Thyroid gland (tissue), 4 donors: Measurements from ENCODE around the gene CACTIN. TPM values are rescaled to one million over a fixed set of nuclear protein-coding genes. Genes with fewer than 3 reads are reported as not detected.
A peak's percentile ranks its signal among the peaks of the same experiment; 100 is the strongest.
"Not testable (repeated sequence)": the region's sequence is repeated elsewhere in the genome, so short reads cannot be mapped to it uniquely, and the experiment has no call there.

Source experiments
- DNase-seq, 2 donors: peaks; one replicate each; pipeline ENCODE4 v3.0.0-alpha.2; 2019
- H3K27ac ChIP-seq, 3 donors: fragments of 200-600 bp; sonication (generic); 1 replicate in 2 of 3; 2 replicates in 1 of 3; pipeline ENCODE4 v1.5.1; 2016 to 2019; ENCODE audit warnings: mild to moderate bottlenecking in 1 of 3, moderate library complexity in 1 of 3
- H3K27me3 ChIP-seq: fragments of 200-600 bp; sonication (generic); one replicate; pipeline ENCODE4 v1.5.1; 2019
- H3K36me3 ChIP-seq, 2 donors: fragments of 200-600 bp; sonication (generic); one replicate each; pipeline ENCODE4 v1.5.1; 2016 to 2019
- H3K4me1 ChIP-seq, 2 donors: fragments of 200-600 bp; sonication (generic); one replicate each; pipeline ENCODE4 v1.5.1; 2017 to 2019
- H3K4me3 ChIP-seq, 3 donors: fragments of 200-600 bp; sonication (generic); replicated peaks in 1 of 3; 1 replicate in 2 of 3; 2 replicates in 1 of 3; pipeline ENCODE4 v1.5.1; 2016; ENCODE audit warnings: mild to moderate bottlenecking in 1 of 3
- H3K9me3 ChIP-seq: fragments of 200-600 bp; sonication (generic); one replicate; pipeline ENCODE4 v1.5.1; 2017
- POLR2A ChIP-seq, 2 donors: fragments of 450-650 bp; IDR thresholded peaks; one replicate each; pipeline ENCODE4 v1.6.1; 2017; ENCODE audit warnings: antibody characterized with exemption in 2 of 2, mild to moderate bottlenecking in 2 of 2, moderate library complexity in 1 of 2
- WGBS, 2 donors: methylation state at CpG; one replicate each; pipeline ENCODE4 v1.1.5; 2017; 5-methylcytosine and 5-hydroxymethylcytosine counted together
- intact Hi-C: fragments of 100-400 bp; cut with DNase I; formaldehyde crosslinking; loops from one replicate; pipeline ENCODE4 v1.15.1; 2023
- total RNA-seq, 4 donors: library from RNA; depleted of rRNA; stranded (reverse); fragments of >200 nt; gene quantifications; one replicate each; pipeline ENCODE4 v1.2.3, GENCODE V29; 2016
- TF ChIP-seq, protein P1 (sequence below), 6 experiments: fragments of 200-600 bp in 3 of 6; fragments of 450-650 bp in 3 of 6; sonication (generic) in 3 of 6; IDR thresholded peaks; one replicate each; pipeline ENCODE4 v1.5.1; 2016 to 2019; ENCODE audit warnings: antibody characterized with exemption in 6 of 6, mild to moderate bottlenecking in 2 of 6, inconsistent platforms in 1 of 6, moderate library complexity in 1 of 6

CACTIN gene
- total RNA-seq, 4 donors from 2014 or later: 18.8 to 30.6 (median 24.5) TPM

DNA sequence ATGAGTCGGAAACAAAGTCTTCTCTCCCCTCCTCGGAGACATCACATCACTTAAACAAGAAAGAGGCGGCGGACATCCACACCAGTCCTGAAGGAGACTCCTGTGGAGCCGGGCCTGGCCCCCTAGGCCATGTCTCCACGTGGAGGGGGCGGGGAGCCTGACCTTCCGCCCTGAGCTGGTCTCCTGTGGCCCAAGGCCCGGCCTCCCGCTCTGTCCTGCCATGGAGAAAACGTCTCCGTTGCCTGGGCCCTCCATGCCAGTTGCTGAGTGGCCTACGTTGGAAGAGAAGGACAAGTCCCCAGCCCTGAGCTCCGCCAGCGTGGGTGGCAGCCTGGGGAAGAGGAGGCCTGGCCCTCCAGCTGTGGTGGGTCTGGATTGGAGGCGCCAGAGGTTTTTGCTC lies 5.5 kb upstream of the CACTIN start:
- H3K27ac ChIP-seq: no peak overlapping the region
- 82 to 88% methylated on average over 7 to 10 of the region's 16 CpGs for WGBS, 2 donors
- peaks cover 0 to 3% of the 10 kb centered on the region in 2 donors for H3K4me1 ChIP-seq
- no peaks in the 10 kb centered on the region for H3K27me3 ChIP-seq
- intact Hi-C loops: no loop called here
- no peak for TF ChIP-seq POLR2A (IDR thresholded peaks at IDR 0.05)
- TF ChIP-seq, protein P1, sequence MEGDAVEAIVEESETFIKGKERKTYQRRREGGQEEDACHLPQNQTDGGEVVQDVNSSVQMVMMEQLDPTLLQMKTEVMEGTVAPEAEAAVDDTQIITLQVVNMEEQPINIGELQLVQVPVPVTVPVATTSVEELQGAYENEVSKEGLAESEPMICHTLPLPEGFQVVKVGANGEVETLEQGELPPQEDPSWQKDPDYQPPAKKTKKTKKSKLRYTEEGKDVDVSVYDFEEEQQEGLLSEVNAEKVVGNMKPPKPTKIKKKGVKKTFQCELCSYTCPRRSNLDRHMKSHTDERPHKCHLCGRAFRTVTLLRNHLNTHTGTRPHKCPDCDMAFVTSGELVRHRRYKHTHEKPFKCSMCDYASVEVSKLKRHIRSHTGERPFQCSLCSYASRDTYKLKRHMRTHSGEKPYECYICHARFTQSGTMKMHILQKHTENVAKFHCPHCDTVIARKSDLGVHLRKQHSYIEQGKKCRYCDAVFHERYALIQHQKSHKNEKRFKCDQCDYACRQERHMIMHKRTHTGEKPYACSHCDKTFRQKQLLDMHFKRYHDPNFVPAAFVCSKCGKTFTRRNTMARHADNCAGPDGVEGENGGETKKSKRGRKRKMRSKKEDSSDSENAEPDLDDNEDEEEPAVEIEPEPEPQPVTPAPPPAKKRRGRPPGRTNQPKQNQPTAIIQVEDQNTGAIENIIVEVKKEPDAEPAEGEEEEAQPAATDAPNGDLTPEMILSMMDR (IDR thresholded peaks at IDR 0.05): no peak
- no peak for DNase-seq
- no peak overlapping the region for H3K4me3 ChIP-seq
- peaks cover 0 to 8% of the 10 kb centered on the region in 2 donors for H3K36me3 ChIP-seq
- H3K9me3 ChIP-seq: no peaks in the 10 kb centered on the region

DNA sequence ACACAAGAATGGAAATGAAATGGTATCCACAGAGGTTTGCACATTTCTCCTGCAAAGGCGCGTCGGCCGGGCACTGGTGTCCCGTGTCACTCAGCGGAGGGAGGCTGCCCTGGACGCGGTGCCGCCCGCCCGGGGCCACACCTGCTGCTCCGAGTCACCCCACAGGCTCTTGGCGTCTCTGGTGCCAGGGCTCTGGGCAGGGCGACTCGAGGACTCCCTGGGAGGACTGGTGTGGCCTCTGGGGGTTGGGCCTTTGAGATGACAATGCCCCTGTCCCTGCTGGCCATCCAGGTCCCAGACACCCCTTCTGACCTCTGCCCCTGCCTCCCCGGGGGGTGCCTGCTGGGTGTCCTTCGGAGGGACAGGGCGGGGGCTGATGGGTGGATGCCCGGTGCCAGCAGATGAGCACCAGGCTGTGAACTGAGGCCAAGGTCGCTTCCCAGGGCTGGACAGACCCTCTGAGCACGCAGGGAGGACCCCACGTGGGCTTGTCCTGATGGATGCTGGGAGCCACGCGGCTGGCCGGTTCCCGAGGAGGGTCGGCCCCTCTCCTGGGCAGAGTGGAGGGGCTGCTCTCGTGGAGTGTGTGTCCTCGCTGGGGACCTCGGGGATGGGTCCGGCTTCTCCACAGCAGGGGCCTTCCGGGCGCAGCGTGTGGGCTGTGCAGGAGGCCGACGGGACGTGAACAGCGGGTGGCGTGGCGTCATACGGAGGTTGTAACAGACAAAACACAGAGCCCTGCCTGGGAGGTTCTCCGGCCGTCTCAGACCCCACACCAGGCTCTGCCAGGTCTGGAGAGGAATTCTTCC lies 4.7 kb upstream of the CACTIN start:
- no peak overlapping the region for H3K4me3 ChIP-seq
- H3K9me3 ChIP-seq: no peaks in the 10 kb centered on the region
- intact Hi-C loops: no loop called here
- H3K36me3 ChIP-seq: peaks cover 0 to 2% of the 10 kb centered on the region in 2 donors
- 89 to 93% methylated on average over 14 to 41 of the region's 43 CpGs for whole genome bisulfite sequencing, 2 donors
- no peak overlapping the region for H3K27ac ChIP-seq
- DNase-seq: no peak
- H3K27me3 ChIP-seq: no peaks in the 10 kb centered on the region
- TF ChIP-seq, protein P1 (IDR thresholded peaks at IDR 0.05): no peak
- no peak for TF ChIP-seq POLR2A (IDR thresholded peaks at IDR 0.05)
- H3K4me1 ChIP-seq: peaks cover 0 to 3% of the 10 kb centered on the region in 2 donors

DNA sequence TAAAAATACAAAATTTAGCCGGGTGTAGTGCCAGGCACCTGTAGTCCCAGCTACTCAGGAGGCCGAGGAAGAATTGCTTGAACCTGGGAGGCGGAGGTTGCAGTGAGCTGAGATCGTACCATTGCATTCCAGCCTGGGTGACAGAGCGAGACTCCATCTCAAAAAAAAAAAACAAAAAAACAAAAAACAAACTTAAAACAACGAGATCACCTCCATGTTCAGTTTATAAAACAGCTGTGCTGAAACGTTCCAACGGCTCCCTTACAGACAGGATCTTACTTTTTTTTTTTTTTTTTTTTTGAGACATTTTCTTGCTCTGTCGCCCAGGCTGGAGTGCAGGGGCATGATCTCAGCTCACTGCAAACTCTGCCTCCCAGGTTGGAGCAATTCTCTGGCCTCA lies 2.2 kb upstream of the CACTIN start:
- H3K9me3 ChIP-seq, H3K27me3 ChIP-seq, H3K36me3 ChIP-seq, H3K27ac ChIP-seq, H3K4me3 ChIP-seq, DNase-seq: not testable (repeated sequence)
- intact Hi-C loops: loop anchor here (5.0 kb wide), 1 partner anchor 56 kb away; the partner anchor contains the start of gene HMG20B
- 69 to 75% methylated on average over 9 of the region's 9 CpGs for whole genome bisulfite sequencing, 2 donors
- peaks cover 15 to 18% of the 10 kb centered on the region in 2 donors for H3K4me1 ChIP-seq

DNA sequence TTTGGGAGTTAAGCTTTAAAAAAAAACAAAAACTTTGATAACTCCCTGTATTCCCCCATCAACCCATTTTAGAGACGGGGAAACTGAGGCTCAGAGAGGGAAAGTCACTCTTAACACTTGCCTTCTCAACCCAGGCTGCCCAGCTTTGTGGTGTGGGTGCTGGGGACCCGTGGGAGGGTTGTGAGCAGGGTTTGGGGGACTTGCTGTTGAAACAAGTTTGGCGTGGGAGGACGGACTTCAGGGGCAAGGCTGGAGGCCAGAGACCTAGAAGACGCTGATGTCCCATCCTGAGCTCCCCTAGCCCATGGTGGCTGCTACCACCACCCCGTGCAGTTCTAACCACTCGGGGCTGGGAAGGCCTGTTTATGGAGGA lies 747 bp upstream of the CACTIN start:
- intact Hi-C loops: loop anchor here (5.0 kb wide), 1 partner anchor 55 kb away; the partner anchor contains the start of gene HMG20B
- Histone ChIP-seq H3K27me3 (no peaks in the 10 kb centered on the region), H3K27ac (peak overlapping the region in 1 of 3 donors; percentile 92), H3K4me3 (no peak overlapping the region), H3K4me1 (peaks cover 15 to 18% of the 10 kb centered on the region in 2 donors), H3K36me3 (no peaks in the 10 kb centered on the region), H3K9me3 (no peaks in the 10 kb centered on the region)
- no peak for TF ChIP-seq POLR2A (IDR thresholded peaks at IDR 0.05)
- TF ChIP-seq, protein P1 (IDR thresholded peaks at IDR 0.05): peak in 1 of 6 experiments; percentile 8
- DNase-seq: peak in 1 of 2 donors; percentile 11
- WGBS, 2 donors: 69 to 70% methylated on average over 7 of the region's 7 CpGs

DNA sequence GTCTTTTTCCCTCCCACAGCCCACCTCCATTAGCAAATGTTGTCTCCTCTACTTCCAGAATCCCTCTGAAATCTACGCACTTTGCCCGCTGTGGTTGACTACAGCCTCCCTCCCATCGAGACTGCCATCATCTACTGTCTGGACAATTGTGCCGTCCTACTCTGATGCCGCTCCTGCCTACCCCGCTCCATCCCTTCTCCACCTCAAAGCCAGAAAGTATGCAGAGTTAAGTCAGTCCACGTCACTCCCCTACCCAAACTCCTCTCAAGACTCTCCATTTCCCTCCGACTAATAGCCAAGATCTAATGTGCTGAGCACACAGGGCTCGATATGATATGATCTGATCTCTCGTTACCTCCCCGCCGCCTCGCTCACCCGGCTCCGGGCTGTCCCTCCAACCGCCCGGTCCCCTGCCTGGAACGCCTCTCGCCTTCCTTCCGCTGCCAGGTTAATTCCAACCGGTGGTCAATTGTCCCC lies 556 bp downstream of the CACTIN start:
- Histone ChIP-seq H3K4me1 (peaks cover 15 to 18% of the 10 kb centered on the region in 2 donors), H3K9me3 (no peaks in the 10 kb centered on the region), H3K27ac (peak overlapping the region in 1 of 3 donors; percentile 96), H3K27me3 (no peaks in the 10 kb centered on the region), H3K36me3 (peaks cover 0 to 9% of the 10 kb centered on the region in 2 donors), H3K4me3 (peak overlapping the region; percentile 72 to 88 (median 73))
- DNase-seq: no peak
- TF ChIP-seq, protein P1 (IDR thresholded peaks at IDR 0.05): no peak
- TF ChIP-seq POLR2A (IDR thresholded peaks at IDR 0.05): no peak
- WGBS, 2 donors: 0 to 2% methylated on average over 21 of the region's 21 CpGs
- intact Hi-C loops: loop anchor here (5.0 kb wide), 1 partner anchor 54 kb away; the partner anchor contains the start of gene HMG20B
